ENCODE results near the gene RAPGEF2.

RAPGEF2 gene

GRCh38 chr4:159280442-159281172 lies 177.7 kb downstream of the RAPGEF2 start:
- no peak for DNase-seq (ENCODE audit: low spot score)

GRCh38 chr4:159281771-159282170 lies 178.9 kb downstream of the RAPGEF2 start:
- DNase-seq (ENCODE audit: low spot score), result no peak

GRCh38 chr4:159282329-159282728 lies 179.4 kb downstream of the RAPGEF2 start:
- DNase-seq (ENCODE audit: low spot score), result no peak

- DNase-seq (ENCODE audit: low spot score), result no peak
Observed at GRCh38 chr4:159282944-159283343, 180.1 kb downstream of the RAPGEF2 start.

- DNase-seq (ENCODE audit: low spot score), result no peak
Observed at GRCh38 chr4:159283696-159284095, 180.8 kb downstream of the RAPGEF2 start.

GRCh38 chr4:159284113-159284512 lies 181.2 kb downstream of the RAPGEF2 start:
- DNase-seq (ENCODE audit: low spot score), result no peak

- DNase-seq (ENCODE audit: low spot score), result no peak
Observed at GRCh38 chr4:159284733-159285132, 181.9 kb downstream of the RAPGEF2 start.

- DNase-seq (ENCODE audit: low spot score), result no peak
Observed at GRCh38 chr4:159287767-159288166, 184.9 kb downstream of the RAPGEF2 start.

- no peak for DNase-seq (ENCODE audit: low spot score)
Observed at GRCh38 chr4:159289682-159290081, 186.8 kb downstream of the RAPGEF2 start.

- no peak for DNase-seq (ENCODE audit: low spot score)
Observed at GRCh38 chr4:159290321-159291030, 187.6 kb downstream of the RAPGEF2 start.

- no peak for DNase-seq (ENCODE audit: low spot score)
Observed at GRCh38 chr4:159291176-159291575, 188.3 kb downstream of the RAPGEF2 start.

- no peak for DNase-seq (ENCODE audit: low spot score)
Observed at GRCh38 chr4:159292137-159292896, 189.4 kb downstream of the RAPGEF2 start.

GRCh38 chr4:159293811-159294515 lies 191.1 kb downstream of the RAPGEF2 start:
- no peak for DNase-seq (ENCODE audit: low spot score)

GRCh38 chr4:159296061-159296460 lies 193.2 kb downstream of the RAPGEF2 start:
- DNase-seq (ENCODE audit: low spot score), result no peak

- DNase-seq (ENCODE audit: low spot score), result no peak
Observed at GRCh38 chr4:159297091-159297490, 194.2 kb downstream of the RAPGEF2 start.

- DNase-seq (ENCODE audit: low spot score), result no peak
Observed at GRCh38 chr4:159298502-159298901, 195.6 kb downstream of the RAPGEF2 start.

GRCh38 chr4:159303435-159303834 lies 200.6 kb downstream of the RAPGEF2 start:
- DNase-seq (ENCODE audit: low spot score), result no peak

- DNase-seq (ENCODE audit: low spot score), result no peak
Observed at GRCh38 chr4:159305129-159305528, 202.2 kb downstream of the RAPGEF2 start.

GRCh38 chr4:159307929-159308328 lies 205.1 kb downstream of the RAPGEF2 start:
- DNase-seq (ENCODE audit: low spot score), result no peak

GRCh38 chr4:159308566-159309340 lies 205.9 kb downstream of the RAPGEF2 start:
- no peak for DNase-seq (ENCODE audit: low spot score)

GRCh38 chr4:159312236-159312635 lies 209.4 kb downstream of the RAPGEF2 start:
- DNase-seq (ENCODE audit: low spot score), result no peak
